Measurements from ENCODE around the gene ABCC4.

Gene ABCC4

DNA sequence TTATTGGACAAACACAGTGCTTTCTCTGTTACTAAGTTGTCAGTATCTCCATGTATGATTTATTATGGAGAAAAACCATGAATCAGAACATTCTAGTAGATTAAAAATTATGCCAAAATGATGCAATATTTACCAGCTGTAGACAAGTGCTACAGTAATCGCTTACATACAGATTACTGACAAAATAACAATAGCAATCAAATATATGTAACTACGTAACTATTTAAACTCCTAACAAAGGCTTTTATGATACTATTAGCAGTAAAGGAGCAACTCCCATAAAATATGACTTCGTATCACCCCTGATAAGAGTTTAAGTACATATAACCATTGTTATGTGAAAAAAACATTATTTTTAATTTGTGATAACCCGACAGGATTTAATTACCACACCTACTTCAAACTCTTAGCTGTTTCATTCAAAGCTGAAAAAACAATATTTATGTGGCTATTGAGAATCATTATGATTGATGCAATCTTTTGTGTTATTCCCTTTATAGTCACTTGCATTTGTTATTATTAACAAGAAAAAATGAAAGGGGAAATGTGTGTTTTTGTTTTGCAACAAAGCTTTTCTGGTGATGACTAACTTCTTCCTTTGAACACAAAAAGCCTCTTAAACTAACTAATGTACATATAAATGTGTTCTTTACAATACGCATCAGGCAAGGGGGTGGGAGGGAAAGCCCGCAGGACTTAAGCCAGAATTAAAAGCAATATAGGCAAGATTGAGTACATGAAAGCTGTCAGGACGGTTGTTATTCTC is 147.4 kb downstream of the ABCC4 start:
- DNase-seq = no peak

DNA sequence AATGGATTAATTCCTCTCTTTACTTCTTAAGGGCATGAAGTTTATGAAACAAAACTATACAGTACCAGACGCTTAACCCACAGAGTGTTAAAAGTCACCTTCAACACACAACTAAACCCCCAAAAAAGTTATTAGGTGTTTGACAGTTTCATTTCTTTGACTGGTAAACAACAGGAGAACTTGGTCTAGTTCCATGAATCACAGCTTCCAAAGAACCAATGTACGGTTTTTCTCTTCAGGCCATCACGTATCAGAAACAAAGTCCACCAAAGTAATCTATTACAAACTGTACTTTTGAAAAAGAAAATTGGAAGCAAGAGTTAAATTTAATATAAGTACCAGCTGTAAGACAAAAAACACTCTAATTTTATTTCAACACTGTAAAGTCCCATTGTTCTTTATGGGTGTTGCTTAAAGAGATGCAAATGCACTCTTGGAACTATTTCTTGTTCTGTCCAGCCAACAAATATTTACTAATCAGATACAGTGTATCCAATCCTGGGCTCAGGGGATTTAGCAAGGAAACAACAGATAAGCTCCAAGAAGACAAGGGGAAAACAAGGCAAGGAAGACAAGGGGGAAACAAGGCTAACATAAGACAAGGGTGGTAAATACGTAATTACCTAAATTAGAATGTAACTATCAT is 149.2 kb downstream of the ABCC4 start:
- no peak for DNase-seq

DNA sequence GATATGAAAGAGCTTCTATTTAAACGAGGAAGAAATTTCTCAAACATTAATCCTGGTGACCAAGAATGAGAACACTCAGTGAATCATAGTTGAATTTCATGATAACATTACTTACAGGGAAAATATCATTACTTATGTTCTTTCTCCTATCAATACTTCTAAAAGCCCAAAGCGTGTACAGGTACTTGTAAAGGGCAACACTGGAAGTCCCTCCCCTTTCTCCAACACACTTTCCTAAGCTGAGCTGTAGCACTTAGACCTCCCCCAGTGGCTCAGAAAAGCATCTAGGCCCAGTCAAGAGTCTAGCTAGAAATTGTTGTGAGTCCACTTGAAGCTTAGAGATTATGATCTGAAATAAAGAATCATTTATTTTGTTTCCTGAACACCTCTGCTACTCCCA is 150.7 kb downstream of the ABCC4 start:
- DNase-seq = no peak

DNA sequence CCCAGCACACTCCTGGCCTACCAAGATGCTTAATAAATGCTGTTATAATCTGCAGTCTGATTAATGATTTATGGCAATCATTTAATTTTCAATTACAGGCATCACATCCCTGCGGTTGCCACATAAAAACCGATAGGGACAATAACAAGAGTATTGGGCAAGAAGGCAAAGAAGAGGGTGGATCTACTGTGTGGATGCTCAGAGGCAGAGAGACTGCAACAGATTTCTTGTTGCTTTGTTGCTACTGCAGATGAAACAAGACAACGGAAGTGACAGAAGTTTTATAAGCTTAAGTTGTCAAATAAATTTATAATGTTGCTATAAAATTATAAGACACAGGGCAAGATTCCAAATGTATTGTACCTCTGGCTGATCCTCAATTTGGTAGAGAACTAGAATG is 154.8 kb downstream of the ABCC4 start:
- DNase-seq = no peak

DNA sequence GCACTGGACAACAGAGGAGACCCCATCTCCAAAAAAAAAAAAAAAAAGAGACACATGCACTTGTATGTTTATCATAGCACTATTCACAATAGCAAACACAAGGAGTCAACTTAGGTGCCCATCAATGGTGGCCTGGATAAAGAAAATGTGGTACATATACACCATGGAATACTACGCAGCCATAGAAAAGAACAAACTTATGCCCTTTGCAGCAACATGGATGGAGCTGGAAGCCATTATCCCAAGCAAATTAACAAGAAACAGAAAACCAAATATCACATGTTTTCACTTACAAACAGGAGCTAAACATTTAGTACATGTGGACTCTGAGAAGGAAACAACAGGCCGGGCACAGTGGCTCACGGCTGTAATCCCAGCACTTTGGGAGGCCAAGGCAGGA is 155.7 kb downstream of the ABCC4 start:
- no peak for DNase-seq

DNA sequence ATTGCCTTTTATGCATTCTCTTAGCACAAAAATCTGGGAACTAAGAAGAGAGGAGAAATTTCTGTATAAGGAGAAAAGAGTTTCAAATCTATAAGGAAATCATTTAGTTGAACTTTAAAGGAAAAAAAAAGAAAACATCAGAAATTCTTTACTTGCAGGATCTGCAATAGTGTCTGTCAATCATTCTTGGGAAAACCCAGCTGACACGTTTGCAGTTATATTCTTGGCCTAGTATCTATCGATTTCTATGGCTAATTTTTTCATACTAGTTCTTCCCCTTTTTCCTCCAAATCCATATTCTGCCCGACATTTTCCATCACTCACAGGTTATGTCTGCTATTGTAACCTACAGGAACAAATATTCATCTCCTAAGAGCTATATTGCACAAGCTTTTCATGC is 160.7 kb downstream of the ABCC4 start:
- no peak for DNase-seq

DNA sequence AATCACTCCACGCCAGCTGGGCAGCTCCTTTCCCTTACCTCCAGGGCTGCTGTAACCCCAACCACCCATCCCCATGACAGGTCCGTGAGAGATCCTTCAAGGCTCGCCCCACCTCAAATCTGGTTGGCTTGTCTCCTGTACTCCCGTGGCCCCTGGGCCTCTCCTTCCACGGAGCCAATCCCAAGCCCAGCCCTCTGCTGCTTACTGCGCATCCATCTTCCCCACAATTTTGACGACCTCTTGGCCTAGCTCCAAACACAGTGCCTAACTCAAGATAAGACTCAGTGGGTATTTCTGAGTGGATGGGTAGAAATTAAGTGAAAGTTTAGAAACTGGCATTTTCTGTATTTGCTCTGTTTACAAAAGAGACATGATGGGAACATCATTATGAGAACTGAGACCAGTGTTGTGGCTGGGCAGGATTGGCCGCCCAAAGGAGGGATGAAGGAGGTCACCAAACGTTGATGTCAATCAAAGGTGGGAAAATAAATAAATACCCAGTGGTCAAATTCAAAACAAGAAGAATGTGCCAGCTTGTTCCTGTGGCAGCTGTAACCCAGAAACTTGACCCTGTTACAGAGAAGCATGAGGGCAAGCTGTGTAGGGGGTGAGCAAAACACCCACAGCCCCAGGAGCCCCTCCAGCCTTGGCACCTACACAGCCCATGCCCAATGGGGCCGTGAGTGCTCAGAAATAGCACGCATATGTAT is 162.2 kb downstream of the ABCC4 start:
- no peak for DNase-seq

DNA sequence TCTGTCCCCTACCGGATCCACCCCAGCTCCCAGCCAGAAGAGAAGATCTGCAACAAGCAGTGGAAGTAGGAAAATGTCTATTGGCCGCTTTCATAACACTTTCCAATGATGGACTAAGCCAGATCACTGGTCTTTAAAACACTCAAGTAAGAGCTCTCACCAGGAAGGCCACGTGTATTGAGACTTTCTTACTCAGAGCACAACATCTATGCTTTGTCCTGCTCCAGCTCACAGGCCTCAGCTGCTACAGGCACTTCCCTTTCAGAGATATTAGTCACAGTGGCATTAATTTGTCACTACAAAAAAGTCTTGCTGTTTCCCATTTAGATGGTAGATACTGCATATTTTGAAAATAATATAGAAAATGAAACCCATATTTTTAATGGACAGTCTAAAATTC is 164.2 kb downstream of the ABCC4 start:
- peak; percentile 2 for DNase-seq

DNA sequence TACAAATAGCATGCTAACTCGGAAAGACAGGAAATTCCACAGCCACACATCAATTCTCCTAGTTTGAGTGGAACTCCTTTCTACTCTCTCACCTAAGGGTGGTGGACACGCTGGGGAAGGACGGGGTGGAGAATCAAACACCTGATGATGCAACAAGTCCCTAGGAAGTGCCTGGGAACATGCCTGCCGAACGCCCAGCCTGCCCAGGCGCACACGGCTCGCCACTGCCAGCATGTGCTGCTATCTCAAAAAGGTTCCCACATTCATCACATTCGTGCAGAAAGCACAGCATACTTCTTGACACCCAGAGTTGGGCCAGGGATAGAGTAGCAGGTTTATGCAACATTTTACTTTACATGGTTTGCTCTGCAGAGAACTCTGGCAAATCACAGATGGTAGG is 164.6 kb downstream of the ABCC4 start:
- DNase-seq = no peak

DNA sequence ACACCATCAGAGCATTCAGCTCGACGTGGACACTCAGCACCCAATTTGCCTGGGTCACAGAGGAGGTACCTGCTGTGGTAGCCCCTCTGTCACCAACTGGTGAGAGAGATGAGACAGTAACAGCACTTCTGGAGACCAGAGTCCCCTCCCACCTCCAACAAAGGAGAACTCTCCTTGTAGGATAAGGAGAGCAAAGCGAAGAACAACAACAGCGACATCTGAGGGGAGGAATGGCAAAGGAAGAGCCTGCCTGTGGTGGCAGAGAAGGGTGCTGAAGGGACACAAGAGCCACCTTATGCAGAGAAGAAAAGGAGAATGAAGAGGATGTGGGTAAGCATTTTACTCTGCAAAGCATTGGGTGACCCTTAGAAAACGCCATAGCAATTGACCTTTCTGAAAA is 167.8 kb downstream of the ABCC4 start:
- no peak for DNase-seq

DNA sequence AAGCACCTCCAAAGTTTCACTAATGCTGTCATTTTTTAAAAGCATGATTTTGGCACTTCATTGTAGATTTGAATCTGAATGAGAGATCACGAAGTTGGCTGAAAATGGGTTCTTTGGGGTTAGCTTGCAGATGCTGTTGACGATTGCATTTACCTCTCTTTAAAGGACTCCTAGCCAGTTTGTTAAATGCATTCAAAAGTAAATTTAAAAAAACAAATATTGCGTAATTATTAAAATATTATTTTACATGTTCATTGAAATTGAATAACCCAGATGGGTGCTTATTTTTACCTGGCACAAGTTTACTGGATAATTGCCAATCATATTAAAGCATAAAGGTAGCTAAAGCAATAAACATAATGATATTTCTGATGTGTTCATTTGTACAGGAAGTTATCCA is 172.2 kb downstream of the ABCC4 start:
- no peak for DNase-seq

DNA sequence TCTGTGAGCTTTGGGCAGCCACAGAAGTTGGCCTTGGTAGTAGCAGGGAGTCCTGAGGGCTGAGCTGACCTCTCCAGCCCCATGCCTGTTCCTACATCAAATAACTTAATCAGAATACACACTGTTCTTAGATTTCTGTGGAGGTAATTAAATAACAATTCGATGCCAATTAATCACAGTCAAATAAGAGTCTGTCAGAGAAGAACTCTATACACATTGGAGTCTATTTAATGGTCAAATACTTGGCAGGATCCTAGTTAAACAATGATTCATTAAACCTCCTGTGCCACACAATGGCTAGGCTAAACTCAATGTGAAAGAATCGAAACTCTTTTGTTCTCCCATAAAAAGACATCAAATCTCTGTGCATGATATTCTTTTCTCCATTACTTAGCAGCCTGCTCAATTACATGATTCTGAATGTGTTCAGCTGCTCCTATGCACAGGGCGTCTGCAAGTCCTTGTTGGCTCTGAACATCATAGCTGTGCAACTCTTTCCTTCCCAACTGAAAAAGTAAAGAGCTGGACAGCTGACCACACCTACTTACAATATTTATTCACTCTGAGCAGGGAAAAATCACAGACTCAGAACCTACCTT is 173.1 kb downstream of the ABCC4 start:
- DNase-seq = no peak

DNA sequence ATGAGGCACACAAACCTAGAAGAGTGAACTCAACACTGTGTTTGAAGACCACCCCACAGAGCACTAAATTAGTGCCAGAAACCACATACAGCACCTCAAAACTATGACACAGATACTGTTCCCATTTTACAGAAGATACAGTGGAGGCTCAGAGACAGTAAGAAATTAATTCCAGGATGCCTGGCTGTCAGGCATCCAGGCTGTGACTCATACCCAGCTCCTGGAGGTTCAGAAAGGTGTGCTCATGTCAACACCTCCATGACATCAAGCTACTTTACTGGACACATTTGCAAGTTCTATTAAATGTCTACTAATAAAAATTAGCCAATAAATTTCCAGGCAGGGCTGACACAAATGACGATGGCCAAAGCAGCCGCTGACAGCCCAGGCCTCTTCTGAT is 176.3 kb downstream of the ABCC4 start:
- DNase-seq = no peak

DNA sequence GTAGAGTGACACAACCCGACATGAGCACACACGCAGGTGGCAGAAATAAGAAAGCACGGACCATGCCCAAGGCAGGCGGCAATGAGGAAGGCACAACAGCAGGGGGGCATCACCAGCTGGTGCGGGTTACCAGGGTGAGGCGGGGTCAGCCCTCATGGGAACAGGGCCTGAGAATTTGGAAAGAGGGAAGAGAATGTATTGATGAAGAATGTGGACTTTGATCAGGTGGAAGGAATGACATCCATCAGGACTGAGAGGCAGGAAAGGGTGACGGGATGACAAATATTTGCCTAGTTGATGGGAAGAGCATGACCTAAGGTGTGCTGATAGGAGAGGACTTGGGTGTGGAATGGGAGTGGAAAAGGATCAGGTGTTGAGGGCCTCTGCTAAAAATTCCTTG is 177.5 kb downstream of the ABCC4 start:
- no peak for DNase-seq

DNA sequence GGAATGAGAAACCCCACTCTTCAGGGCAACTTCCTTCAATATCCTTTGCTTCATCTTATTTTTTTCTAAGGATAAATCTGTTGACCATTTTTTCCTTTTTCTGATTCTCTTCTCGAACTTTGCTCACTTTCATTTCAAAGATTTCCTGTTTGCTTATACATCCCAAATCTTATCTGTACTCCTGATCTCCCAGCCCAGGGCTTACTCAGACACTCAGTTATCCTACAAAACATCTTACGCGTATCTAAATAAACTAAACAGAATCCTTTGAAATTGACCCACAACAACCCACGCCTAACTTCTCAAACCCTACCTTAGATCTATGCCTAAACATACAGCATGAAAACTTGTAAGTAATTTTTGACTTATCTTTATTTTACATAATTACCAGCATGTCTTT is 179.2 kb downstream of the ABCC4 start:
- DNase-seq = no peak

DNA sequence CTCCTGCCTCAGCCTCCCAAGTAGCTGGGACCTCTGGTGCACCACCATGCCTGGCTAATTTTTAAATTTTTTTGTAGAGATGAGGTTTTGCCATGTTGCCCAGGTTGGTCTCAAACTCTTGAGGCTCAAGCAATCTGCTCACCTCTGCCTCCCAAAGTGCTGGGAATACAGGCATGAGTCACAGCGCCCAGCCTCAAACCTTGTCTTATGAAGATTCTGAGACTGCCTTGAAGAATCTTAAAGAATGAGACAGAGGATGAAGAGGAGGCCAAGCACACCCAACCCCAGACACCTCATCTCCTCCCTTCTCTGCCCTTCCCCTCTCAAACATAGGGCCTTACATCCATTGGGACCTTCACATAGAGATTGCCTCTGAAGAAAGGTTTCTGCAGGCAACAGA is 179.7 kb downstream of the ABCC4 start:
- no peak for DNase-seq

DNA sequence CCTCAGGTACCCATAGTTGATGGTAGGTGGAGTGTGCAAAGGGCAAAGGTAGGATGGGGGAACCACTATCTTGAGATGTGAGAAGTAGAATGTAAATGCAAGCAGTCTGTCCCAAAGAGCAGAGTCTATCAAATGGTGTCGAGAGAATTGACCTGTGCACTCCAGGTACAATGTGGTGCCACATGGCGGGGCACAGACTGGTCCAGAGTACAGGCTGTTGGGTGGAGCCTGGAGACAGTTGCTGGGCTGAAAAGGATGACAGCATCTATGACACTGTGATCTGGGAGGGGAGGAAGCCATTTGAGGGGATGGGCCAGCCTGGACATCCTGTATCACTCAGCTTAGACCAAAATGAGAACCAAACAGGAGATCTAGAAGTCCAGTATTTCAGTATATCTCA is 180.6 kb downstream of the ABCC4 start:
- no peak for DNase-seq

DNA sequence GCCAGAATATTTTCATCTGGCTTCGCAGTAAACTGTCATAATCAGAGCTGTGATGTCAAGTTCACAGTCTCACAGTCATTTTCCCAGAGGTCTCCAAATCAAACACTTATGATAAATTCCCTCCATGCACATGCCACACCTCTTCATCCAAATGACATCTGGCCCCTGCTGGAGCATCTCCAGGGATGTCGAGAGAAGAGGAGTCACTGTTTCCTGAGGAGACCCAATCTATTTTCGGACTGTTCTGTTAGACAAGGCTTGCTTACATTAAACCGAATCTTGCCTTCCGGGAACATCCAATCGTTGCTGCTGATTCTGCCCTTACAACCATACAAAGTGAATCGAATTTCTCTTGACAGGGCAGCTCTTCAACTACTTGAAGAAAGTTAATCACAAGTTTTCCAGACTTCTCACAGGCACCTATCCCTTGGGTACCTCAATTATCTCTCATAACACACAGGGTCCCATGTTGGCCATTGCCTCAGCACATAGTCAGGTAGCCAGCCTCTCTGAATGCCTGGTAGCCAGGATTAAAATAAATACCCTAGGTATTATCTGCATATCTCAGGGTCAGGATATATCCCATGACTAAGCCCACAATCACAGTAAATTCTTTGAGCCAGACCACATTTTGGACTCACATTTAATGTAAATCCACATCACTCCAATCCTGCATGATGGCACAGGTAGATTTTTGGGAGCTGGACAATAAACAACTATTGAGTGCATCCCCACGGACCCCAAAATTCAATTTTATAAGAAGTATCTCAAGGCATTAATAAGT is 182.5 kb downstream of the ABCC4 start:
- DNase-seq = no peak

DNA sequence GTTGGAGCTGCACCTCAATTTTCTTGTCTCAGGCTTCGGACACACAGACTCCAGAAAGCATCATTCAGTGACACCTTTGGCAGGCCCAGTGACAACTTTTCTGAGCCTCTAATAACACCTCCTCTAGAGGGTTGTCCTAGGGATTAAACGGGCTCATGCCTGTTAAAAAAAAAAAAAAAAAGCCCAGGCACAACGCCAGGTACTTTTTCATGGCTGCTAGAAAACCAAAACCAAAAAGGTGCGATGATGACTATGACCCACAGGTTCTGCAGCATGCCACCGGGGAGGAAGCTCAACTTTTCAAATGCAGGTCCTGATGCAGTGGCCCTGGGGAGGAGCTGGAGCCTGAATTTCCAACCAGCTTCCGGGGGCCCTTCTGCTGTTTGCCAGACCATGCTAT is 184.2 kb downstream of the ABCC4 start:
- no peak for DNase-seq

DNA sequence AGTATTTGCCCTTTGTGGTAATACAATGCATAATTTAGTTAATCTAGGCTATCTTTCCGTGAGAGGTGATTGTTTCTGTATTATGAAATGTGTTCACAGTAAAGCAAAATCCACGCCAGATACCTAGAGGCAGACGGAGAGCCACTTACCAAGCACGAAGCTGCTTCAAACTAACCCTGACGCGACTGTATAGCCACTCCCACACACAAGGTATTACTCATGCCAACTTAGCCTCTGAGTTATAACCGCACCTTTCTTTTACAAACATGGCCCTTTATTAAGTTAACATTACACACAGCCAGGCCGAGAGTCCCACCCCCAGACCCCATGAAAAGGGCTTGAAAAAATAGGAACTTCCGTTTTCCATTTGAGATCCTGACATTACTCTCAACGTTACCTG is 185.7 kb downstream of the ABCC4 start:
- no peak for DNase-seq

DNA sequence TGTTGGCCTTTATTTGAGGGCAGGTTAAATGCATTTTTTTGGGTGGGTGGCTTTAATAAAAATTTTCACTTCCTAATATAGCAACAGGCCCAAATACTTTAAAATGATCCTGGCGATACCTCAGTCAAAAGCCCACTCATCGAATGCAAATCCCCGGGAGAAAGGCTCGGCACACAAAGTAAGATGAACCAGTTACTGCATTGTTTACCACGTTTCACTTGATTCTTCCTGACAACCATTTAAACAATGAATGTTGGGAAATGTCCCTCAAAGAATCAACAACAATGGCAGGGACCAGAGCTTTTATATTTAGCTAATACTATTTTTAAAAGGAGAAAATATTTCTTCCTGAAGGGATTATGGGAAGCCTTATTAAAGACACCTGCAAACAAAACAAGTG is 187.7 kb downstream of the ABCC4 start:
- DNase-seq = no peak

DNA sequence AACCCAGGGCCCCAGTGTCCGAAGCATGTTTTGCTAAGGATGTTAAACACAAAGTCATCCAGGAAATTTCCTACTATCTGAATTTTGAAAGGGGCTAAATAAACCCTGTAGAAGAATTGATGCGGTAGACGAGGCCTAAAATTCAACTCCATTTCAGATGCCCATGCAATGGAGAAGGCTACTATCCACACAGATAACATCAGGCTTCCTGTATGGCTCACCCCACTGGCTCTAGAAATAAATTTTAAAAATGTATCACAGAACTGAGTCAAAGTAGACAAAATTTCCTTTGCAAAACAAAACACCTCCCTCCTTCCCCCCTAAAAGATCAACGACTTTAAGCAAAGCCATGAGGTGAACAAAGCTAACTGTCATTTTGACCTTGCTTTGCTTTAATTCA is 188.4 kb downstream of the ABCC4 start:
- DNase-seq = no peak

DNA sequence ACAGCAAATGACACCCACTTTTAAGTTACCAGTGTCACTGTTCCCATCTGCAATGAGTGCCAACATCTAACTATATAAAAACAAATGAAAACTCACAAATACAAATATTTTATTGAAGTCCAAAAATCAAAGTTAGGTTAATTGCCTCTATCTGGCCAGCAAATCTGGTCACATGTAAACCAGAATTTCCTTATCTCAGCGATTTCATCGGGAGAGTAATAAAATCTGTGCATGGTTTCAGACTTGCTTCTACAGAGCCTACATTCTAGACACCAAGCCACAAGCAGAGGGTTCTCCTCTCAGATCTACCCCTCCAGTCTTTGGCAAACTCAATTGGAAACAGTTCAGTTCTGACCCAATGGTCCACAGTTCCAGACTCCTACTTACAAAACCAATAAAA is 189.6 kb downstream of the ABCC4 start:
- DNase-seq = no peak
